GM19324 (cell line): ENCODE results near the gene CHID1.

Source experiments
- ATAC-seq: cut with Tn5 transposase; IDR thresholded peaks from one replicate; pipeline ENCODE4 v1.9.1; 2021; ENCODE audit warnings: mild to moderate bottlenecking, moderate library complexity; ENCODE audit not compliant: unreplicated experiment, low FRiP score

Gene CHID1

GRCh38 chr11:910589-911030 is at the start of gene CHID1:
Gene CHID1 (minus strand): TSS chr11:910810. CDS start chr11:904816, 5,994 bp downstream.
- ATAC-seq, result peak; percentile 90

GRCh38 chr11:959608-960007 is 49.0 kb upstream of the CHID1 start:
- no peak for ATAC-seq

- ATAC-seq, result no peak
Measured at GRCh38 chr11:959027-959426, 48.4 kb upstream of the CHID1 start.

GRCh38 chr11:958101-958500 is 47.5 kb upstream of the CHID1 start:
- no peak for ATAC-seq

- no peak for ATAC-seq
Measured at GRCh38 chr11:957212-957920, 46.8 kb upstream of the CHID1 start.

GRCh38 chr11:955154-956063 is 44.8 kb upstream of the CHID1 start:
- no peak for ATAC-seq

GRCh38 chr11:954392-955153 is 44.0 kb upstream of the CHID1 start:
- no peak for ATAC-seq

- ATAC-seq, result no peak
Measured at GRCh38 chr11:953512-953911, 42.9 kb upstream of the CHID1 start.

GRCh38 chr11:952406-953385 is 42.1 kb upstream of the CHID1 start:
- no peak for ATAC-seq

- no peak for ATAC-seq
Measured at GRCh38 chr11:951507-951906, 40.9 kb upstream of the CHID1 start.

- ATAC-seq, result no peak
Measured at GRCh38 chr11:947744-948143, 37.1 kb upstream of the CHID1 start.

- no peak for ATAC-seq
Measured at GRCh38 chr11:945986-946385, 35.4 kb upstream of the CHID1 start.

- no peak for ATAC-seq
Measured at GRCh38 chr11:944711-945470, 34.3 kb upstream of the CHID1 start.

- ATAC-seq, result no peak
Measured at GRCh38 chr11:942823-943222, 32.2 kb upstream of the CHID1 start.

GRCh38 chr11:940496-941135 is 30.0 kb upstream of the CHID1 start:
- ATAC-seq, result no peak

GRCh38 chr11:937841-938261 is 27.2 kb upstream of the CHID1 start:
- no peak for ATAC-seq

GRCh38 chr11:936199-936598 is 25.6 kb upstream of the CHID1 start:
- no peak for ATAC-seq

GRCh38 chr11:934527-934926 is 23.9 kb upstream of the CHID1 start:
- no peak for ATAC-seq

- no peak for ATAC-seq
Measured at GRCh38 chr11:933936-934335, 23.3 kb upstream of the CHID1 start.
